HS-27A (cell line): Measurements from ENCODE around the gene OBSCN.

Source experiments
- DNase-seq: peaks from one replicate; pipeline ENCODE4 v3.0.0-alpha.2; 2012; ENCODE audit warnings: low read depth, missing footprints

The OBSCN gene

DNA sequence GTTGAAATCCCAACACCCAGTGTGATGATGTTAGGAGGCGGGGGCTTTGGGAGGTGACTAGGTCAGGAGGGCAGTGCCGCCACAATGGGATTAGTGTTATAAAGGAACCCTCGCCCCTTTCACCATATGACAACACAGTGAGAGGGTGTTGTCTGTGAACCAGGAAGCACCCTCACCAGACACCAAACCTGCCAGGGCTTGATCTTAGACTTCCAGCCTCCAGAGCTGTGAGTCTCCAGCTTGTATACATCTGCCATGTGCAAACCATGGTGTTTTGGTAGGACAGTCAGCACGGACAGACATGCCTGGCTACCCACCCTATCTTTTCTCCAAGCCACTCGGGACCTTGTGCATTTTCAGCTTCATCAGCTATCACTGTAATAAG is 194.8 kb downstream of the OBSCN start:
- DNase-seq, result no peak

DNA sequence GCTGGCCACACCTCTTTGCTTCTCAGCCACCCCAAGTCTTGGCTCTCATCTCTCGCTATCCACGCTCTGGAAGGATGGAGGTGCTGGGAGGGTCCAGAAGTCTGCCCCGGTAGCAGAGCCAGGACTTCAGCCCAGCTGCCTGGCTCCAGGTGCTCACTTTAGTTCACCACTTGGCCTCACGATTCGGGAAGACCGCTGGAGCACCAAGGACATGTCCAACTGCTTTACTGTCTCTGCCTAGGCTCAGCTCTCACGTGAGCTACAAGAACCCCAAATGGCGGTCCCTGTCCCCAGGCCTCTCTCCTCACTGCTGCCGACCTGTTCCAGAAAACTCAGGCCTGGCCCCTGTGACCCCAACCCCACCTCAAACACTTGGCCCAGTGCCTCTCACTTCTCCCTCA is 195.4 kb downstream of the OBSCN start:
- DNase-seq, result no peak

DNA sequence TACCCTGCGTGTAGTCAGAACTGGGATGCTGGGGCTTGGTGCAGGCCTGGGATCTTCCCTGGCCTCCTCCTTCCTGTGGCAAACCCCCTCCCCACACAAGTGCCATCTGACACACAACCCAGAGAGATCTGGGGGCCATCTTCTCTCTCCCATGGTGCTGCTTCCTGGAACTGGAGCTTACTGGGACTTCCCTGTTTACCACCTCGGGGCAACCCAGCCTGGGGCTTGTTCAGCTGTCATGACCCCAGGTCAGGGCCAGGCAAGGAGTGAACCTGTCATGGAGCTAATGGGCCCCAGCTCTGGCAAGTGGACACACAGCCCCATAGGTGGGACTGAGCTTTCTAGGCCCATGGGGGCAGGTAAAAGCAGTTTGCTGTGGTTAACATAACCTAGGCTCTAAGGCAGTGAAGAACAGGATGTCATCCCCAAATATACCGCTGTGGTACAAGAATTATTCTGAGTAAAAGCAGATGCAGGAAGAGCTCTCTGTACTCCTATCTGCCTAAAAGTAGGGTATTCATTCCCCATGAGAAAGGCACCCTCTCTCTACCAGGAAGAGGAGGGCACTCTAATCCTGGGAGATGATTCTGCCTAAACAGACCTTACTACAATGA is 196.4 kb downstream of the OBSCN start:
- DNase-seq, result no peak

DNA sequence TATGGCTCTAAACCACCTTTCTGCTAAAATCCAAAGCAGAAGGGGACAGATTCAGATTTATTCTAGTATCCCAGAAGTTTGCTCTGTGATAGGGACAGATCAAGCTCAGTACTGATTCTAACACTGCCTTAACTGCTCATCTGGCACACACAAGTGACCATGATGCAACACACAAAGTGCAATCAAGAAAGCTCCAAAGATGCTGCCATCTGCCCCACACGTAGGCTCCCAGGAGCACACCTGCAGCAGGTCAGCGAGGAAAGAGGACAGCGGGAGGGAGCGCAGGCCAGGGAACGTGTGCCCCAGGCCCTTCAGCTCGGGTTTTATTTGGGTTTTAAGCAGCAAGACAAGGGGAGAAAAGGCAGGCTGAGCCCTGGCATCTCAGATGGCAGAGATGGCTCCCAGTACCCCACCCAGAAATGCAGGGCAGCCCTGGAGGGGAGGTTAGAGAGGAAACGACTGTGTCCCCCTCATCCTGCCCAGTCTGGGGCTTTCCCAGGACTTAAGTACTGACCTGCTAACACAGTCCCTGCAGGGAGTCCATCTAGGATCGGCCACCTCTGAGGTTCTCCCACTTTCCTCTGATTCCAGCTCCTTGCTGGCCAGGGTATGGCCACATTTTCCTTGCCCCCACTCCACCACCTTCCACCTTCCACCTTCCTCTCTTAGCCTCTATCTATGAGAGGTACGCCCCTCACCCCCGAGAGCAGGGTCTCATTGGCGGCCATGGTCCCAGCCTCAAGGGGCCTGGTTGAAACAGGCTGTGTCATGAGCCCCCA is 197.5 kb downstream of the OBSCN start:
- DNase-seq, result no peak

DNA sequence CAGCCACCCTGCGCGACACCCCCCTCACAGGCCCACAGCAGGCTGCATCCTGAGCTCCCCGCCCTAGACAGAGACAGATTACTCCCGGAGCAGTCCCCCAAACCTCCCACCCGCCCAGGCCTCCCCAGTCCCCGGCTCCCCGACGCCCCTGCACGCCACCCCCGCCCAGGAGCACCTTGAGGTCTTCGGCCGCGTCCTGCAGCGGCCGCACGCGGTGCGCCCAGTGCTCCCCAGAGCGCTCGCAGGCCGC is 198.1 kb downstream of the OBSCN start:
- no peak for DNase-seq

DNA sequence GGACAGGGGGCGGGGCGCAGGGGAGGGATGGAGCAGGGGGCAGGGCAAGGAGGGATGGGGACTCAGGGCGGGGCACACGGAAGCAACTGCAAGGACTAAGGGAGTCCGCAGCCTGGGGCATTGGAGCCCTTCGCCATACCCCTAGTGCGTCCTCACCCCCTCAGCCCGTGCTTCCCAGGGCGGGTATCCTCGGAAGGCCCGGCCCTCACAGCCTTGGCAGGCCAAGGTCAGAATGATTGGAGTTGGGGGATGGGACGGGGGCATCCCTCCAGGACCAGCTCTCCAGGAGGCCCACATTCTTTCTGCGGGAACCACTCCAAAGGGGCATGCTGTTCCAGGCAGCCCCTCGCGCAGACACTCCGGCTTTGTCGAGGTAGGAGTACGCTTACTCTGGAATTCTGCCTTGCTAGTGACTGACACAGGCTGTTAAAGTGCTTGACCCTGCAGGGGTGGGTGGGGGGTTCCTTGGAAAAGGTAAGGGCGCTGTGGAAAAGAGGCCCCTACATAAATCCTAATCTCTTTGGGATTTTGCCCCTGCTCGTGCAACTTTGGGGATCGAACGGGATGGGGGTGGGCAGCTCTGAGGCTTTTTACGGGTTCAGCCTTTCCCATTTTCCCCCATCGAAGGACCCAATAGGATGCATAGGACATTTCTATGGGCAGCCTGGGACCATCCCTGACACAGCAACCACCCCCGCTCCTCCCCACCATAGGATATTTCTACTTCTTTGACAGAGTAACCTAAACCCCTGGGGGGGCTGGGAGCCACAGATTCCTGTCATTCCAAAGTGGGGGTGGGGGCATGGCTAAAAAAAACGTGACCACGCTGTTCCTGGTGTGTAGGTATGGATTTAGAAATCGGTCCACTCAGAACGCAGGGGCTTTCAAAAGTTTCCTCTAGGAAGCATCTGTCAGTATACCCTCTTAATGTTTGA is 199.5 kb downstream of the OBSCN start:
- no peak for DNase-seq

DNA sequence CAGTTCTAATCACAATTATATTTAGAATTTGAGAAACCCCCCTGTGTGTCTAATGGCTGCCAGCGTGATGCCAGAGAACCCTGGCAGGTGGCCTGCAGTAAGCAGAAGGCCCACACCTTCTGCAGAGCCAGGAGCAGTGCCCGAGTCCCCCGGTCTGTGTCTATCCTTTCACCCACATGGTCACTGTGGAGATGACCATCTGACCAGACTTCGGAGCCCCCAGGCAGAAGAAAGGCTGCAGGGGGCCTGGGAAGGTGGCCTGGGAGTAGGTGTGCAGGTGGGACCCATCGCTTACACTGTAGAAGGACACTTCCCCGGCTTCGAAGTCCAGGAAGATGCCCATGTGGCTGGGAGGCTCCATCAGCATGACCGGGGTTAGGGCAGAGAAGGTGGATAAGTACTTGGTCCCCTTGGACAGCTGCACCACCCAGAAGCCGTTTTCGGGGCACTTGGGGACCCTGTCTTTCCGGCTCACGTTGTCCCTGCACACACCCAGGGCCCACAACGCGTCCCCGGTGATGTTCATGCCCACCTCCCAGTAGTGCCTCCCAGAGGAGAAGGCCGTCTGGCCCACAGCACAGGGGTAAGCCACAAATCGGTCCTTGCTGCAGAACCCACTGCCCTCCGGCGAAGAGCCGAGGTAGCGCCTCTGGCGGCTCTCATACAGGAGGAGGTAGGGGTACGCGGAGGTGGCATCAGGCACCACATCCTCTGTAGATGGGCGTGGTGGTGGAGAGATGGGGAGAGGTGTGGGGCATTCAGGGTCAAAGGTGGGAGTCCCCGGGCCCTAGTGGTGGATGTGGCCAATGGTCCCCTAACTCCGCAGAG is 200.4 kb downstream of the OBSCN start:
- DNase-seq, result no peak

DNA sequence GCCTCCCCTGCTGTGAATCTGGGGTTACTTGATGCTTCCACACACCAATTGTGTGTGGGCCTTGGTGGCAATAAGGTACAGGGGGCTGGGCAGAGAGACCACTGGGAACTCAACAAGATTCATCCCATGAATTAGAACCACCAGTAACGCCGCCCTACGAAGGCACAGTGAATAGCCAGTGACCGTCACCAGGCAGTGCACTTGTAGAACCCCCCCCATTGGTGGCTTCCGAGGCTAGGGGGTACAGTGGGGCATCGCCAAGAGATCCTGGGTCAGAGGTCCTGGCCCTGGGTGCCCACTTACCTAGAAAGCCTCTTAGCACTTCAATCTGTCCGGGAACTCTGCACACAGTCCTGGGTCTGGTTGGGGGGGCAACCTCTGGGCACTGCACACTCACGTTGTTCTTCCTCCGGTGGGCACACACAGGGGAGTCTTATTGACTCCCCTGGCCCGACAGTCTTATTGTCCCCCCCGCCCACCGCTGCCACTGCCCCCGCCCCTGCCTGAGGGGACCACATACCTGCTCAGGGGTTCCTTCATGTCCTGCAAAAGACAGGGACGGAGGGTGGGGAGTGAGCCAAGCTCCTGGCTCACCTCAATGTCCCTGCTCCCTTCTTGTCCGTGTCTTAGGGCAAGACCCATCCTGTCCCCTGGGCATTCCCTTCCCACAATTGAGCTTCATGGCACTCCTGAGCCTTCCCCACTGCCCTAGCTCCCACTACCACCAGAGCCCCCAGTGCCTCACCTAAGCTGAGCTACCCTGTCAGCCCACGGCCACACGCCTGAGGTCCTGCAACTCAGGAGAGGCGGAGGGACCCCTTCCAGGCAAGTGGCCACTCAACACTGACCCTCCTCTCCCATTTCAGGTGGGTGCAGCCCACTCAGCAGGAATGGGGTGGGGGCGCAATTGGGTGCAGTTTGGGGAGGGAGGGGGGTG is 201.3 kb downstream of the OBSCN start:
- DNase-seq, result no peak

DNA sequence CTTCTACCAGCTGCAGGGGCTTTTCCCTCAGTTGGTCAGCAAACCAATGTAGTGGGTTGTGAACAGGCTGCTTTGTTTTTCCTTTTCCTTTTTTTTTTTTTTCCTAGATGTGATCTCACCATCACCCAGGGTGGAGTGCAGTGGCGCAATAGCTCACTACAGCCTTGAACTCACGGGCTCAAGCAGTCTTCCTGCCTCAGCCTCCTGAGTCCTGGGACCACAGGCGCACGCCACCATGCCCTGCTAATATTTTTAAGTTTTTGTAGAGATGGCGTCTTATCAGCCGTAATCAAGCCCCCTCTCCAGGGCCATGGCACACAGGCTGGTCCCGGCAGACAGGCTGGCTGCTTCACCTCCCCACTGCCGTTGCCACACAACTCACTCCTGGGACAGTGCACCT is 202.2 kb downstream of the OBSCN start:
- no peak for DNase-seq

DNA sequence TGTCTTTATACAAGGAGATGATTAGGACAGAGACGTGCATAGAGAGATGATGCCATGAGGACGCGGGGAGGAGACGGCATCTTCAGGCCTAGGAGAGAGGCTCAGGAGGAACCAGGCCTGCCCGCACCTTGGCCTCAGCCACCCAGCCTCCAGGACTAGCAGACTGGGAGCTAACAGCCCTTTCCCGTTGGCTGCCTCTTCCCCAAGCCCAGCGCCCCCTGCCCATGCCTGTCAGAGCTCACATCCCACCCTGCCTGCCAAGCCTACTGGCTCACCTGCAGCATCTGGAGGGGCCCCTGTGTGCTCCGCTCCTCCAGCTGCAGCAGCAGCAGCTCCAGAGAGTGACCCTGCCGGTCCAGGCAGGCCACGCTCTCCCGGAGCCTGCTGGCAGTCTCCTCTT is 202.8 kb downstream of the OBSCN start:
- DNase-seq, result no peak

DNA sequence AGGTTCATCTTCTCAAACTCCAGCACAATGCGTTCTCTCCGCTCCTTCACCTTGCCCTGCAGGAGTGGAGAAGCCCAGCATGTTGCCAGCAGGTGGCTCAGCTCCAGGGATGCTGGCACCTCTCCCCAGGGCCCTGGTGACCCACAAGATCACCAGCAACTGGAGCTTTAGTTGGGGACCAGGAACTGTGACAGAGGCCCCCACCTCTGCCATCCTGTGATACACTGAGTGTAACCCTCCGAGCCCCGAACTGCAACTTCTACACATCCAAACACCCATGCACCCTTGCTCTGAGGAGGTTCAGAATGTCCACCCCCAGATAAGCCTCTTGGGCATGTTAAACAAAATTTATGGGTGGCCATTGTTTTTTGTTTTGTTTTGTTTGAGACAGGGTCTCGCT is 203.3 kb downstream of the OBSCN start:
- DNase-seq, result no peak

DNA sequence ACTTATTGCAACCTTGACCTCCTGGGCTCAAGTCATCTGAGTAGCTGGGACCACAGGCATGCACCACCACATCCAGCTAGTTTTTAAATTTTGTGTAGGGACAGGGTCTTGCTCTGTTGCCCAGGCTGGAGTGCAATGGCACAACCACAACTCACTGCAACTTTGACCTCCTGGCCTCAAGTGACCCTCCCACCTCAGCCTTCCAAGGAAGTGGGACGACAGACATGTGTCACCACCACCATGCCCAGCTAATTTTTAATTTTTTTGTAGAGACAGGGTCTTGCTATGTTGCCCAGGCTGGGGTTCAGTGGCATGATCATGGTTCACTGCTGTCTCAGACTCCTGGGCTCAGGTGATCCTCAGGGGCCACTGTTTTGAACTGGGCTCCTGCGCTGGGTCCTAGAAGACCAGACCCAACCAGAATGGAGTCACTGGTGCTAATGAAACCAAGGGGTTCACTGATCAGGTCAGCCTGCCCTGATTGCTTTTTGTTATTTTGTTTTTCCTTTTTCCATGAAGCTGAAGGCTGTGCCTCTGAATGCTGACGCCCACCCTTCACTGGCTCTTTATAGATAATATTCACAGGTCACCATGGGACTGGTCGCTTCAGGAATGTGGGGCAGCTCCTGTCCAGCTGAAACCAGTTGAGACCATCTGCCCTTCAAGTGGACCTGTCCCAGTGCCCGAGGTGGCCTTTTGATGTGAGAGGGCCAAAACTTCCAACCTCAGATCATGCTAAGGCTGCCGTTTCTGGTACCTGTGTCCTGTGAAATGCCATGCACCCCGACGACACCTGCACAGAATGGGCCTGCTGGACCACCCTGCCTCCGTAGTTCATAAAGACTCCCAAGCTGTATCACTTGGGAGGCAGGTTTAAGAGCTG is 203.9 kb downstream of the OBSCN start:
- DNase-seq, result no peak

DNA sequence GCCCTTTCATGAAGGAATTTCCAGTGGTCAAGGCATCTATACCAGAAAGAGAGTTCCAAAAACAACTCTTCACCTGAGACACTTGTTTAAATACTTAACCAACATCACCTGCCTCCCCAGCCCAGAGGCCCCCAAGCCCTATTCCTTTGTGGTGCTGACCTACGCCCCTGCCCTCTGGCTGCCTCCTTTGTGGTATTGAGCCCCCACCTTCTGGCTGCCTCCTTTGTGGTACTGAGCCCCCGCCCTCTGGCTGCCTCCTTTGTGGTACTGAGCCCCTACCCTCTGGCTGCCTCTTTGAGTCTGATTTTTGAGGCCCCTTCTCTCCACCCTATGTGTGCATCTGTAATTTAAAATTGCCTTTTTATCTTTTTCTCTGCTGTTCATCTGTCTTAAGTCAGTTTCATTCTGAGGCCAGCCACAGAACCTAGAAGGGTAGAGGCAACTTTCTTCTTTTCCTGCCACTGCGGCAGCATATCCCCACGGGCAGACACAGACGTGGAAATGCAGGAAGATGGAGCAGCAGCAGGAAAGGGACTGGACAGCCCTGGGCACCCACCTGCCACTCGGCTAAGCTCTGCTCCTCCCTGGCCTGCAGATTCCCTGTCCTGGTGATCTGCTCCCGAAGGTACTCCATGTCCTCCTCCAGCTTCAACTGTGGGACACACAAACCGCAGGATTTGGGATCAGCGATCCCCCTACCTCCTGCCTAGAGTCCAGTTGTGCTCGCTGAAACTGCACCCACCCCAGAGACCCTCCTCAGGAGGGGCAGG is 205.6 kb downstream of the OBSCN start:
- no peak for DNase-seq

DNA sequence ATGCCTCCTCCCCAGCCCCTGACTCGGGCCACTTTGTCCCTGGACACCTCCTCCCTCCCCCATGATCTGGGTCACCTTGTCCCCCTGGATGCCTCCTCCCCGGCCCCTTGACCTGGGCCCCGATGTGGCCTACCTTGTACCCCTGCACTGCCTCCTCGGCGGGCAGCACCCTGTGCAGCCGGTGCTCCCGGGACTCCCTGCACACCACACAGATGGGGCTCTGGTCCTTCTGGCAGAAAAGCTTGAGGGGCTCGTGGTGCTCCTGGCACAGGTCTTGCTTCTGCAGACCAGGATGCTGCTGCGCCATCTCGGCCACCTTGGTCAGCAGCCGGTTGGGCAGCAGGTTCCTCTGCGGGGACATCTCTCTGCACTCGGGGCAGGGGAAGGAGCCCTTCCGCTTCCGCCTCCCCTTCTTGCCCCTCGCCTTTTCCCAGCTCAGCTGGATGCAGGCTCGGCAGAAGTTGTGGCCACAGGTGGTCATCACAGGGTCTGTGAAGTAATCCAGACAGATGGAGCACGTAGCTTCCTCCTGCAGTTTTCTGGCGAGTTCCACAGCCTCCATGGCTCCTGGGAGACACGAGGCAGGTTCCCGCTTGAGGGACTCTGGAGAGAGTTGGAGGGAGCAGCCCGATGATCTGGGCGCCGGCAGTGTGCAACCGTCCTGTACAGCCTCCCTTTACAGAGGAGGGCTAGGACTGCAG is 206.8 kb downstream of the OBSCN start:
- no peak for DNase-seq

DNA sequence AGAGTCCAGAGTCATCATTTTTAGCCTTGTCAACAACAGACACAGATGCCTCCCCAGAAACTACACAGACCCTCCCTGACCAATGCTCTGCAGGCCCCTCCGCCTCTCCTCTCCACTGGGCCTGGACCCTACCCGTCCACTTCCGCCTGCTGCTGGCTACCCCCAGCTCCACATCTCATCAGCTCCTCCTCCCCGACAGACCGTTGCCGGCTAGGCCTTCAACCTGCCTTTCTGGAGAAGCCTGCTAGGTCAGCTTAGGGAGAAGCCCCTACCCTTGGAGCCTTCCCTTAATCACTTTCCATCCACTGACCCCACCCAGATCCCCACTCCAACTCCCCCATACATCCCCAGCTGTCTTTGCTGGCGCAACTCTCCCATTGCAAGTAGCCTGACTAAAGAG is 207.4 kb downstream of the OBSCN start:
- no peak for DNase-seq

DNA sequence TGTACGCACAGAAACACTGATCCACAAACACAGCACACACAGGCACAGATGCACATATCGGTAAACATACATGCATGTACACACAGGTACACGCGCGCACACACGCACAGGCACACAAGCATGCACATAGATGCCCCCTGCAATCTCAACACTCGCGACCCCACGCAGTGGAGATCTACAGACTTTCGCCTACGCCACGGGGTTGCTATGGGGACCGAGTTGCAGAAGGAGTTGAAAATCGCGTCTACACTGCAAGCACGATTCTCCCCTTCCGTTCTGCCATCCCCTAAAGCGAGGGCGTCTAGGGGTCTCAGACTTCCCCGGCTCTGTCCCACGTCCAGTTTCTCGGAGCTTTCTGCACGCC is 208.0 kb downstream of the OBSCN start:
- DNase-seq, result no peak

DNA sequence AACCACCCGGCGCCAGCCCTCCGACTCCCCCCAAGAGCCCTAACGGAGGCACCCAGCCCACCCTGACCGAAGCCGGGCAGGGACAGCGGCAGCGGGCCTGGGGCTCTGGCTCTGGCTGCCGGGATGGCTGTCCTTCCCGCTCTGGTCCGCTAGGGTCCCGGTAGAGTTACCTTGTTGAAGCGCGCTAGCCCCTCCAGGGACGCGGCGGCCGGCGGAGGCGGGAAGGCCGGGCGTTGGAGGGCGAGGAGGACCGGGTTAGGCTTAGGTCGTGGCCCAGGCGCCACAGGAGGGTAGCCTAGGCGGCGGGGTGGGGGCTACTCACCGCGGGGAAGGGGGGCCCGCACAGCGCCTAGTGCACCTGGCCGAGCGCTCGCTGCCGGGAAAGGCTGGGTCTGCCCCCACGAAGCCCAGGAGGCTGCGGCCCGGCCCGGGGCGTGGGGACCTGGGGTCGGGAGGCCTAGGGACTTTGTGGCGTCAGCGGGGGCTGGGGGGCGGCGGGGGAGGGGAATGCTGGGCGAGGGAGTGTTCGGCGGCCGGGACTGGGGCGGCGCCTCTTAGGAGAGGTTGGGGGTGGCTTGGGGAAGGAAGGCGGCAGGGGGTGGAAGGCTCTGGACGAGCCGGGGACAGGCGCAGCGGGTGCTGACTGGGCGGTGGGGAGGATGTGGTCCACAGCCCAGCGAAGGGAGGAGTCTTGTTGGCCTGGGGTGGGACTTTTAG is 208.5 kb downstream of the OBSCN start, which contains the start of gene TRIM17:
Gene TRIM17, minus strand, starts transcription at position 645 of the 717 bp plus-strand sequence. CDS start 1,789 bp downstream, outside the sequence.
- DNase-seq, result no peak

DNA sequence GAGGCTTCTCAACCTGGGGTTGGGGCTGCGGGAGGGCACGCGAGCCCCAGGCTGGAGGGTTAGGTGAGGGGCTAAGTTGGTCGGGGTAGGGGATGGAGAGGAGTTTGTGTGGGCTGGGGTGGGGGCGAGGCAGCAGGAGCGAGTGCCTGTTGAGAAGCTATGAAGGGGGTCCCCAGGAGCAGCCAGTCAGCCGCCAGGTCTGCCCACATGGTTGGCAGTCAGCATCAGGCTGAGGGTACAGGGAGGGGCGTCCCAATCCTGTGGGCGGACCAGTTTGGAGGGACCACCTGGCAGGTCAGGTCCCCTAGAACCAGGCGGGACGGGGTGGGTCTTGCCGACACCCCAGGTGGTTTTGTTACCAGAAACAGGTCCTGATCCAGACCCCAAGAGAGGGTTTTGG is 209.2 kb downstream of the OBSCN start:
- DNase-seq, result no peak
